Osteoblast (primary cell): ENCODE data around the gene CALHM5. TPM values are rescaled to one million over a fixed set of nuclear protein-coding genes. Genes with fewer than 3 reads are reported as not detected.

Experiments
- DNase-seq: peaks from one replicate; pipeline ENCODE4 v3.0.0; 2011; ENCODE audit warnings: low spot score, mixed read lengths; ENCODE audit not compliant: insufficient read length; ENCODE audit errors: missing footprints
- H2AFZ ChIP-seq: 2 replicates; pipeline ENCODE4 v1.6.0; 2011; ENCODE audit warnings: mild to moderate bottlenecking, low read length
- H3K27ac ChIP-seq: 2 replicates; pipeline ENCODE4 v1.5.1; 2011; ENCODE audit warnings: mild to moderate bottlenecking, low read depth, low read length, moderate library complexity
- H3K27me3 ChIP-seq: 2 replicates; pipeline ENCODE4 v1.6.0; 2012; ENCODE audit warnings: mild to moderate bottlenecking, control low read depth, inconsistent platforms, low read length, moderate library complexity; ENCODE audit not compliant: insufficient read depth
- H3K36me3 ChIP-seq: 2 replicates; pipeline ENCODE4 v1.5.1; 2011; ENCODE audit warnings: mild to moderate bottlenecking, low read length, control low read depth, moderate library complexity; ENCODE audit not compliant: insufficient read depth
- H3K4me1 ChIP-seq: 2 replicates; pipeline ENCODE4 v1.5.1; 2011; ENCODE audit warnings: mild to moderate bottlenecking, low read length, control low read depth, moderate library complexity; ENCODE audit not compliant: insufficient read depth
- H3K4me2 ChIP-seq: 2 replicates; pipeline ENCODE4 v1.6.0; 2011; ENCODE audit warnings: mild to moderate bottlenecking, low read length; ENCODE audit not compliant: insufficient read depth
- H3K4me3 ChIP-seq: fragments of 200-600 bp; sonication (generic); 3 replicates; pipeline ENCODE4 v1.5.1; 2012; ENCODE audit warnings: mild to moderate bottlenecking, low read length, inconsistent platforms; ENCODE audit not compliant: insufficient read depth
- H3K79me2 ChIP-seq: 2 replicates; pipeline ENCODE4 v1.6.0; 2012; ENCODE audit warnings: mild to moderate bottlenecking, low read length, control low read depth, inconsistent platforms; ENCODE audit not compliant: insufficient read depth
- H3K9me3 ChIP-seq: 2 replicates; pipeline ENCODE4 v1.5.1; 2011; ENCODE audit warnings: low read depth, low read length, control low read depth
- H4K20me1 ChIP-seq: 2 replicates; pipeline ENCODE4 v1.6.0; 2012; ENCODE audit warnings: mild to moderate bottlenecking, low read length, control low read depth; ENCODE audit not compliant: insufficient read depth
- CTCF ChIP-seq: IDR thresholded peaks from 2 replicates; pipeline ENCODE4 v1.5.1; 2011; ENCODE audit warnings: mild to moderate bottlenecking, low read depth, low read length, moderate library complexity; ENCODE audit errors: extremely low read depth
- total RNA-seq: library from RNA; depleted of rRNA; stranded (reverse); fragments of >200 nt; gene quantifications from 2 replicates; pipeline ENCODE4 v1.2.3, GENCODE V29; 2012

CALHM5 gene
- total RNA-seq, 1 donor = 14.8 TPM

- peaks cover 31% of the 10 kb centered on the region for H3K4me1 ChIP-seq
- H2AFZ ChIP-seq = no peak overlapping the region
- H3K27ac ChIP-seq = no peak overlapping the region
- H4K20me1 ChIP-seq = no peaks in the 10 kb centered on the region
- DNase-seq = no peak
- no peak overlapping the region for H3K4me2 ChIP-seq
- no peak for TF ChIP-seq CTCF
- H3K36me3 ChIP-seq = no peaks in the 10 kb centered on the region
- no peaks in the 10 kb centered on the region for H3K9me3 ChIP-seq
- peaks cover 44% of the 10 kb centered on the region for H3K79me2 ChIP-seq
- no peaks in the 10 kb centered on the region for H3K27me3 ChIP-seq
- H3K4me3 ChIP-seq = no peak overlapping the region
These were observed 57.6 kb downstream of the CALHM5 start for GRCh38 chr6:116568821-116569755.

- Histone ChIP-seq H4K20me1 (peaks cover 3% of the 10 kb centered on the region), H3K79me2 (peaks cover 64% of the 10 kb centered on the region), H3K27me3 (no peaks in the 10 kb centered on the region), H2AFZ (peak within 1 kb of the TSS; percentile 94), H3K4me1 (peaks cover 15% of the 10 kb centered on the region), H3K27ac (peak within 1 kb of the TSS; percentile 86), H3K9me3 (no peaks in the 10 kb centered on the region), H3K36me3 (peaks cover 8% of the 10 kb centered on the region), H3K4me3 (peak within 1 kb of the TSS; percentile 81), H3K4me2 (peak within 1 kb of the TSS; percentile 83)
- peak; percentile 98 for DNase-seq
- TF ChIP-seq CTCF = no peak
These were observed 59.6 kb downstream of the CALHM5 start, which contains the start of gene RWDD1 for GRCh38 chr6:116570856-116571682. Gene RWDD1 (plus strand): TSS chr6:116571504. CDS start chr6:116571583, 79 bp downstream.

GRCh38 chr6:116571683-116572000 is 60.2 kb downstream of the CALHM5 start:
- Histone ChIP-seq H4K20me1 (peaks cover 3% of the 10 kb centered on the region), H2AFZ (peak overlapping the region; percentile 94), H3K27ac (peak overlapping the region; percentile 86), H3K9me3 (no peaks in the 10 kb centered on the region), H3K36me3 (peaks cover 12% of the 10 kb centered on the region), H3K27me3 (no peaks in the 10 kb centered on the region), H3K4me3 (peak overlapping the region; percentile 81), H3K4me2 (peak overlapping the region; percentile 83), H3K79me2 (peaks cover 70% of the 10 kb centered on the region), H3K4me1 (peaks cover 15% of the 10 kb centered on the region)
- TF ChIP-seq CTCF = no peak
- DNase-seq = peak; percentile 65
